HepG2 (cell line): ENCODE data around the gene UBE2Q1. TPM values are rescaled to one million over a fixed set of nuclear protein-coding genes. Genes with fewer than 3 reads are reported as not detected.

Experiments
- BRD4 ChIP-seq: sonication (generic); formaldehyde crosslinking; IDR thresholded peaks from 2 replicates; pipeline ENCODE4 v1.4.0; 2020; ENCODE audit warnings: missing genetic modification reagents
- CEBPZ ChIP-seq: IDR thresholded peaks from 2 replicates; pipeline ENCODE4 v1.6.1; 2012; ENCODE audit warnings: low read length, improper control_type of control experiment
- PHF21A ChIP-seq: sonication (generic); formaldehyde crosslinking; IDR thresholded peaks from 2 replicates; pipeline ENCODE4 v1.5.0; 2020; ENCODE audit warnings: mild to moderate bottlenecking, missing genetic modification reagents
- REST ChIP-seq, 2 experiments: IDR thresholded peaks; 2 replicates each; pipeline ENCODE4 v1.6.1; 2011 to 2012; ENCODE audit warnings: low read length in 2 of 2, borderline replicate concordance in 1 of 2, low read depth in 1 of 2, mild to moderate bottlenecking in 1 of 2, moderate library complexity in 1 of 2
- REXO4 ChIP-seq: sonication (generic); formaldehyde crosslinking; IDR thresholded peaks from 2 replicates; pipeline ENCODE4 v1.8.0; 2022; ENCODE audit warnings: missing genetic modification reagents, mild to moderate bottlenecking, borderline replicate concordance
- ZBTB7B ChIP-seq: sonication (generic); formaldehyde crosslinking; IDR thresholded peaks from 2 replicates; pipeline ENCODE4 v1.4.0; 2020; ENCODE audit warnings: missing genetic modification reagents
- ZFP36 ChIP-seq: fragments of 150-350 bp; IDR thresholded peaks from 2 replicates; pipeline ENCODE4 v1.6.1; 2018; ENCODE audit warnings: borderline replicate concordance, low read length, low read depth; ENCODE audit not compliant: partially characterized antibody
- ZFP41 ChIP-seq: sonication (generic); formaldehyde crosslinking; IDR thresholded peaks from 2 replicates; pipeline ENCODE4 v1.4.0; 2020; ENCODE audit warnings: mild to moderate bottlenecking, missing genetic modification reagents, borderline replicate concordance
- ZNF367 ChIP-seq: sonication (generic); formaldehyde crosslinking; IDR thresholded peaks from 2 replicates; pipeline ENCODE4 v1.4.0; 2020; ENCODE audit warnings: missing genetic modification reagents, borderline replicate concordance
- ZNF468 ChIP-seq: sonication (generic); formaldehyde crosslinking; IDR thresholded peaks from 2 replicates; pipeline ENCODE4 v1.8.0; 2022; ENCODE audit warnings: mild to moderate bottlenecking, moderate library complexity, missing genetic modification reagents
- polyA plus RNA-seq, 8 experiments: library from polyadenylated mRNA; depleted of rRNA in 3 of 8; stranded (reverse) in 7 of 8; unstranded in 1 of 8; fragments of >200 nt; fragmentation: Illumina TruSeq in 4 of 8; extraction: Trizol in 4 of 8; gene quantifications; 2 replicates each; pipeline versions ENCODE4 v1.2.1 to v1.2.3, GENCODE V29; 2011 to 2016; ENCODE audit warnings: low read depth in 4 of 8, missing spikeins in 1 of 8, mixed read lengths in 1 of 8; ENCODE audit not compliant: insufficient read depth in 1 of 8
- total RNA-seq, 5 experiments: library from RNA; depleted of rRNA; stranded (reverse); fragments of >200 nt; fragmentation: Illumina TruSeq; extraction: Trizol; gene quantifications; 2 replicates each; pipeline ENCODE4 v1.2.3, GENCODE V29; 2016; ENCODE audit warnings: low read depth in 1 of 5
- TF ChIP-seq, protein P1 (sequence below): sonication (generic); formaldehyde crosslinking; IDR thresholded peaks from 2 replicates; pipeline ENCODE4 v1.4.0; 2020; ENCODE audit warnings: mild to moderate bottlenecking, missing genetic modification reagents, borderline replicate concordance
- TF ChIP-seq, protein P2 (sequence below): sonication (generic); formaldehyde crosslinking; IDR thresholded peaks from 2 replicates; pipeline ENCODE4 v1.4.0; 2020; ENCODE audit warnings: missing genetic modification reagents
- TF ChIP-seq, protein P3 (sequence below): sonication (generic); formaldehyde crosslinking; conservative IDR thresholded peaks from 2 replicates; pipeline ENCODE4 v1.8.0; 2022; ENCODE audit warnings: mild to moderate bottlenecking, moderate library complexity, missing genetic modification reagents

Gene UBE2Q1
- total and polyA plus RNA-seq, 2 of the 13 experiments (the other 11 are each of a cell fraction or from before 2014, with no cell fraction given) = 11.7 to 41.7 TPM

- TF ChIP-seq REST (IDR thresholded peaks at IDR 0.05; ENCODE audit: borderline replicate concordance in 1 of 2, low read depth in 1 of 2, low read length in 2 of 2) (peak in 1 of 2 experiments; percentile 56; a peak in 1 of 4 replicates), ZFP36 (no peak), ZNF468 (0 out of 2 replicates have a peak, but pooled peaks have one; percentile 67), PHF21A (CRISPR knock-in tag) (0 out of 2 replicates have a peak, but pooled peaks have one; percentile 63), REXO4 (CRISPR knock-in tag) (peak; percentile 83; the same call in 1 of the 2 replicates), BRD4 (peak; percentile 24; the same call in 1 of the 2 replicates), ZNF367 (peak; percentile 91), CEBPZ (no peak), ZFP41 (peak; percentile 99), ZBTB7B (CRISPR knock-in tag) (peak; percentile 75; the same call in 1 of the 2 replicates)
- TF ChIP-seq, protein P1, sequence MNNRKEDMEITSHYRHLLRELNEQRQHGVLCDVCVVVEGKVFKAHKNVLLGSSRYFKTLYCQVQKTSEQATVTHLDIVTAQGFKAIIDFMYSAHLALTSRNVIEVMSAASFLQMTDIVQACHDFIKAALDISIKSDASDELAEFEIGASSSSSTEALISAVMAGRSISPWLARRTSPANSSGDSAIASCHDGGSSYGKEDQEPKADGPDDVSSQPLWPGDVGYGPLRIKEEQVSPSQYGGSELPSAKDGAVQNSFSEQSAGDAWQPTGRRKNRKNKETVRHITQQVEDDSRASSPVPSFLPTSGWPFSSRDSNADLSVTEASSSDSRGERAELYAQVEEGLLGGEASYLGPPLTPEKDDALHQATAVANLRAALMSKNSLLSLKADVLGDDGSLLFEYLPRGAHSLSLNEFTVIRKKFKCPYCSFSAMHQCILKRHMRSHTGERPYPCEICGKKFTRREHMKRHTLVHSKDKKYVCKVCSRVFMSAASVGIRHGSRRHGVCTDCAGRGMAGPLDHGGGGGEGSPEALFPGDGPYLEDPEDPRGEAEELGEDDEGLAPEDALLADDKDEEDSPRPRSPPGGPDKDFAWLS = no peak
- TF ChIP-seq, protein P2, sequence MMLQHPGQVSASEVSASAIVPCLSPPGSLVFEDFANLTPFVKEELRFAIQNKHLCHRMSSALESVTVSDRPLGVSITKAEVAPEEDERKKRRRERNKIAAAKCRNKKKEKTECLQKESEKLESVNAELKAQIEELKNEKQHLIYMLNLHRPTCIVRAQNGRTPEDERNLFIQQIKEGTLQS (CRISPR knock-in tag) = no peak; the same call in 1 of the 2 replicates
- TF ChIP-seq, protein P3, sequence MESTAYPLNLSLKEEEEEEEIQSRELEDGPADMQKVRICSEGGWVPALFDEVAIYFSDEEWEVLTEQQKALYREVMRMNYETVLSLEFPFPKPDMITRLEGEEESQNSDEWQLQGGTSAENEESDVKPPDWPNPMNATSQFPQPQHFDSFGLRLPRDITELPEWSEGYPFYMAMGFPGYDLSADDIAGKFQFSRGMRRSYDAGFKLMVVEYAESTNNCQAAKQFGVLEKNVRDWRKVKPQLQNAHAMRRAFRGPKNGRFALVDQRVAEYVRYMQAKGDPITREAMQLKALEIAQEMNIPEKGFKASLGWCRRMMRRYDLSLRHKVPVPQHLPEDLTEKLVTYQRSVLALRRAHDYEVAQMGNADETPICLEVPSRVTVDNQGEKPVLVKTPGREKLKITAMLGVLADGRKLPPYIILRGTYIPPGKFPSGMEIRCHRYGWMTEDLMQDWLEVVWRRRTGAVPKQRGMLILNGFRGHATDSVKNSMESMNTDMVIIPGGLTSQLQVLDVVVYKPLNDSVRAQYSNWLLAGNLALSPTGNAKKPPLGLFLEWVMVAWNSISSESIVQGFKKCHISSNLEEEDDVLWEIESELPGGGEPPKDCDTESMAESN (CRISPR knock-in tag) = peak; percentile 97
Measured at GRCh38 chr1:154558720-154559465, 431 bp upstream of the UBE2Q1 start (continued).
